Tibial nerve (tissue), 4 donors: ENCODE data around the gene SATB2. TPM values are rescaled to one million over a fixed set of nuclear protein-coding genes. Genes with fewer than 3 reads are reported as not detected.

ENCODE experiments used
- DNase-seq, 2 donors: peaks; one replicate each; pipeline ENCODE4 v3.0.0-alpha.2; 2019; ENCODE audit warnings: low spot score in 2 of 2
- H3K27ac ChIP-seq, 4 donors: fragments of 200-600 bp; sonication (generic) in 3 of 4; one replicate each; pipeline ENCODE4 v1.5.1; 2017 to 2019; ENCODE audit warnings: mild to moderate bottlenecking in 1 of 4
- H3K27me3 ChIP-seq, 2 donors: fragments of 200-600 bp; sonication (generic) in 1 of 2; one replicate each; pipeline versions ENCODE4 v1.5.1 to v1.6.0; 2017 to 2019
- H3K36me3 ChIP-seq, 3 donors: fragments of 200-600 bp; sonication (generic); one replicate each; pipeline ENCODE4 v1.5.1; 2018 to 2019
- H3K4me1 ChIP-seq, 4 donors: fragments of 200-600 bp; sonication (generic) in 3 of 4; one replicate each; pipeline ENCODE4 v1.5.1; 2017 to 2019
- H3K4me3 ChIP-seq, 4 donors: fragments of 200-600 bp; sonication (generic) in 3 of 4; one replicate each; pipeline ENCODE4 v1.5.1; 2017 to 2019; ENCODE audit warnings: mild to moderate bottlenecking in 1 of 4, moderate library complexity in 1 of 4
- H3K9me3 ChIP-seq, 4 donors: fragments of 200-600 bp; sonication (generic) in 3 of 4; one replicate each; pipeline ENCODE4 v1.5.1; 2017 to 2019
- EP300 ChIP-seq, 2 donors: sonication (generic); formaldehyde crosslinking; IDR thresholded peaks; one replicate each; pipeline ENCODE4 v1.6.1; 2017; ENCODE audit warnings: antibody characterized with exemption in 2 of 2, mild to moderate bottlenecking in 1 of 2
- POLR2A ChIP-seq, 2 donors: fragments of 450-650 bp; IDR thresholded peaks; one replicate each; pipeline ENCODE4 v1.6.1; 2017; ENCODE audit warnings: antibody characterized with exemption in 2 of 2, mild to moderate bottlenecking in 2 of 2, moderate library complexity in 2 of 2
- WGBS, 2 donors: methylation state at CpG; one replicate each; pipeline ENCODE4 v1.1.5; 2018; 5-methylcytosine and 5-hydroxymethylcytosine counted together
- total RNA-seq, 4 donors: library from RNA; depleted of rRNA; stranded (reverse); fragments of >200 nt; gene quantifications; one replicate each; pipeline ENCODE4 v1.1.0, GENCODE V29; 2016
- TF ChIP-seq, protein P1 (sequence below), 5 experiments: fragments of 200-600 bp in 3 of 5; fragments of 450-650 bp in 2 of 5; sonication (generic) in 3 of 5; IDR thresholded peaks; one replicate each; pipeline ENCODE4 v1.5.1; 2016 to 2019; ENCODE audit warnings: antibody characterized with exemption in 5 of 5, mild to moderate bottlenecking in 3 of 5, moderate library complexity in 2 of 5

SATB2 gene
- total RNA-seq, 4 donors from 2014 or later: 8.5 to 19.0 (median 12.0) TPM

DNA sequence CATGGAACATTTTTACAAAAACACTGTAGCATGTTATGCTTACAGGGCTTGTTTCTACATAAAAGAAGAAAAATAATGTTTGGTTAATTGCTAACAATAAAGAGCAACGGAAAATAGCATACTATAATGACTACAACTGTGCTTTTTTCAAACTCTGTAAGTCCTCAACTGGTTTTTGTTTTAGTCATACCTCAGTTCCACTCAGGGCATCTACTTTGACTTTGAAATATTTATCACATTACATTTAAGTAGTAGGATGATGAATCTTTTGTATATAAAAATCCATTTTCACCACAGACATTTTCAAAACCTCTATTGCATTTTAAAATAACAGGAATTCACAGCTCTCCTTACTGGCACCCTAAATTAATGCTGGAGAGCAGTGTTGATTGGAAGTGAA, 8.3 kb downstream of the SATB2 start:
- H3K4me3 ChIP-seq: no peak overlapping the region
- no peaks in the 10 kb centered on the region for H3K36me3 ChIP-seq
- peaks cover 0 to 39% of the 10 kb centered on the region in 2 donors for H3K27me3 ChIP-seq
- no peaks in the 10 kb centered on the region for H3K4me1 ChIP-seq
- DNase-seq: no peak
- no peaks in the 10 kb centered on the region for H3K9me3 ChIP-seq
- H3K27ac ChIP-seq: no peak overlapping the region
- TF ChIP-seq, protein P1, sequence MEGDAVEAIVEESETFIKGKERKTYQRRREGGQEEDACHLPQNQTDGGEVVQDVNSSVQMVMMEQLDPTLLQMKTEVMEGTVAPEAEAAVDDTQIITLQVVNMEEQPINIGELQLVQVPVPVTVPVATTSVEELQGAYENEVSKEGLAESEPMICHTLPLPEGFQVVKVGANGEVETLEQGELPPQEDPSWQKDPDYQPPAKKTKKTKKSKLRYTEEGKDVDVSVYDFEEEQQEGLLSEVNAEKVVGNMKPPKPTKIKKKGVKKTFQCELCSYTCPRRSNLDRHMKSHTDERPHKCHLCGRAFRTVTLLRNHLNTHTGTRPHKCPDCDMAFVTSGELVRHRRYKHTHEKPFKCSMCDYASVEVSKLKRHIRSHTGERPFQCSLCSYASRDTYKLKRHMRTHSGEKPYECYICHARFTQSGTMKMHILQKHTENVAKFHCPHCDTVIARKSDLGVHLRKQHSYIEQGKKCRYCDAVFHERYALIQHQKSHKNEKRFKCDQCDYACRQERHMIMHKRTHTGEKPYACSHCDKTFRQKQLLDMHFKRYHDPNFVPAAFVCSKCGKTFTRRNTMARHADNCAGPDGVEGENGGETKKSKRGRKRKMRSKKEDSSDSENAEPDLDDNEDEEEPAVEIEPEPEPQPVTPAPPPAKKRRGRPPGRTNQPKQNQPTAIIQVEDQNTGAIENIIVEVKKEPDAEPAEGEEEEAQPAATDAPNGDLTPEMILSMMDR (IDR thresholded peaks at IDR 0.05): no peak
- TF ChIP-seq EP300 (IDR thresholded peaks at IDR 0.05): no peak
- TF ChIP-seq POLR2A (IDR thresholded peaks at IDR 0.05): no peak
- 84 to 92% methylated on average over 1 of the region's 1 CpG for WGBS, 2 donors

- peaks cover 0 to 16% of the 10 kb centered on the region in 2 donors for H3K27me3 ChIP-seq
- DNase-seq: no peak
- no peaks in the 10 kb centered on the region for H3K36me3 ChIP-seq
- no peak overlapping the region for H3K4me3 ChIP-seq
- H3K4me1 ChIP-seq: no peaks in the 10 kb centered on the region
- H3K27ac ChIP-seq: no peak overlapping the region
- WGBS, 2 donors: 83 to 84% methylated on average over 10 of the region's 10 CpGs
- H3K9me3 ChIP-seq: no peaks in the 10 kb centered on the region
- TF ChIP-seq, protein P1 (IDR thresholded peaks at IDR 0.05): no peak
- TF ChIP-seq POLR2A (IDR thresholded peaks at IDR 0.05): no peak
- TF ChIP-seq EP300 (IDR thresholded peaks at IDR 0.05): no peak
These were observed 10.7 kb downstream of the SATB2 start for GRCh38 chr2:199446996-199447576.

GRCh38 chr2:199444749-199445148, 13.0 kb downstream of the SATB2 start:
- H3K4me1 ChIP-seq: no peaks in the 10 kb centered on the region
- WGBS, 2 donors: 90 to 92% methylated on average over 4 of the region's 4 CpGs
- TF ChIP-seq EP300 (IDR thresholded peaks at IDR 0.05): no peak
- no peak for TF ChIP-seq POLR2A (IDR thresholded peaks at IDR 0.05)
- TF ChIP-seq, protein P1 (IDR thresholded peaks at IDR 0.05): no peak
- no peak for DNase-seq
- no peaks in the 10 kb centered on the region for H3K9me3 ChIP-seq
- no peak overlapping the region for H3K27ac ChIP-seq
- H3K36me3 ChIP-seq: no peaks in the 10 kb centered on the region
- H3K4me3 ChIP-seq: no peak overlapping the region
- H3K27me3 ChIP-seq: no peaks in the 10 kb centered on the region

- H3K36me3 ChIP-seq: no peaks in the 10 kb centered on the region
- WGBS, 2 donors: 67 to 69% methylated on average over 3 of the region's 3 CpGs
- TF ChIP-seq POLR2A (IDR thresholded peaks at IDR 0.05): no peak
- TF ChIP-seq, protein P1 (IDR thresholded peaks at IDR 0.05): no peak
- no peak for TF ChIP-seq EP300 (IDR thresholded peaks at IDR 0.05)
- no peaks in the 10 kb centered on the region for H3K9me3 ChIP-seq
- H3K4me3 ChIP-seq: no peak overlapping the region
- H3K27me3 ChIP-seq: no peaks in the 10 kb centered on the region
- H3K27ac ChIP-seq: no peak overlapping the region
- H3K4me1 ChIP-seq: no peaks in the 10 kb centered on the region
- no peak for DNase-seq
These were observed 14.1 kb downstream of the SATB2 start for GRCh38 chr2:199443589-199444130.

GRCh38 chr2:199442173-199442572, 15.6 kb downstream of the SATB2 start:
- H3K4me1 ChIP-seq: no peaks in the 10 kb centered on the region
- H3K4me3 ChIP-seq: no peak overlapping the region
- no peaks in the 10 kb centered on the region for H3K36me3 ChIP-seq
- no peak for DNase-seq
- no peaks in the 10 kb centered on the region for H3K27me3 ChIP-seq
- no peaks in the 10 kb centered on the region for H3K9me3 ChIP-seq
- H3K27ac ChIP-seq: no peak overlapping the region
- WGBS, 2 donors: 97 to 98% methylated on average over 7 of the region's 7 CpGs
- TF ChIP-seq EP300 (IDR thresholded peaks at IDR 0.05) (no peak), POLR2A (IDR thresholded peaks at IDR 0.05) (no peak)
- TF ChIP-seq, protein P1 (IDR thresholded peaks at IDR 0.05): no peak
